GM21515 (cell line): Measurements from ENCODE around the gene CRYBA4.

ENCODE experiments used
- ATAC-seq: cut with Tn5 transposase; IDR thresholded peaks from one replicate; pipeline ENCODE4 v1.9.1; 2021; ENCODE audit not compliant: unreplicated experiment

CRYBA4 gene

GRCh38 chr22:26623984-26624383, 2.2 kb downstream of the CRYBA4 start:
- ATAC-seq, result no peak

GRCh38 chr22:26624803-26625202, 3.0 kb downstream of the CRYBA4 start:
- no peak for ATAC-seq

- ATAC-seq, result no peak
These were observed 8.4 kb downstream of the CRYBA4 start for GRCh38 chr22:26629988-26630761.

- no peak for ATAC-seq
These were observed 9.5 kb downstream of the CRYBA4 start for GRCh38 chr22:26631282-26631681.

GRCh38 chr22:26632422-26633155, 10.8 kb downstream of the CRYBA4 start:
- no peak for ATAC-seq

- ATAC-seq, result no peak
These were observed 12.4 kb downstream of the CRYBA4 start for GRCh38 chr22:26634189-26634588.

GRCh38 chr22:26635117-26635516, 13.4 kb downstream of the CRYBA4 start:
- no peak for ATAC-seq

GRCh38 chr22:26636296-26636695, 14.5 kb downstream of the CRYBA4 start:
- no peak for ATAC-seq

GRCh38 chr22:26642465-26643417, 21.0 kb downstream of the CRYBA4 start:
- ATAC-seq, result no peak

- ATAC-seq, result no peak
These were observed 21.8 kb downstream of the CRYBA4 start for GRCh38 chr22:26643418-26644100.

- ATAC-seq, result no peak
These were observed 24.4 kb downstream of the CRYBA4 start for GRCh38 chr22:26646158-26646557.

- no peak for ATAC-seq
These were observed 26.3 kb downstream of the CRYBA4 start for GRCh38 chr22:26648011-26648497.

- ATAC-seq, result no peak
These were observed 27.0 kb downstream of the CRYBA4 start for GRCh38 chr22:26648528-26649388.

- no peak for ATAC-seq
These were observed 29.1 kb downstream of the CRYBA4 start for GRCh38 chr22:26650722-26651421.

GRCh38 chr22:26651815-26652214, 30.1 kb downstream of the CRYBA4 start:
- ATAC-seq, result no peak

- ATAC-seq, result no peak
These were observed 35.4 kb downstream of the CRYBA4 start, which contains the start of gene MIAT for GRCh38 chr22:26656891-26657851. Gene MIAT, plus strand, starts transcription at chr22:26657588.

GRCh38 chr22:26658161-26658560, 36.4 kb downstream of the CRYBA4 start:
- no peak for ATAC-seq
